GM18873 (cell line): Measurements from ENCODE around the gene MKNK2.
"Not testable (repeated sequence)": the region's sequence is repeated elsewhere in the genome, so short reads cannot be mapped to it uniquely, and the experiment has no call there.

Experiments
- ATAC-seq: cut with Tn5 transposase; IDR thresholded peaks from one replicate; pipeline ENCODE4 v1.9.1; 2021; ENCODE audit warnings: mild to moderate bottlenecking, moderate library complexity, moderate number of reproducible peaks; ENCODE audit not compliant: unreplicated experiment, low FRiP score

Gene MKNK2

DNA sequence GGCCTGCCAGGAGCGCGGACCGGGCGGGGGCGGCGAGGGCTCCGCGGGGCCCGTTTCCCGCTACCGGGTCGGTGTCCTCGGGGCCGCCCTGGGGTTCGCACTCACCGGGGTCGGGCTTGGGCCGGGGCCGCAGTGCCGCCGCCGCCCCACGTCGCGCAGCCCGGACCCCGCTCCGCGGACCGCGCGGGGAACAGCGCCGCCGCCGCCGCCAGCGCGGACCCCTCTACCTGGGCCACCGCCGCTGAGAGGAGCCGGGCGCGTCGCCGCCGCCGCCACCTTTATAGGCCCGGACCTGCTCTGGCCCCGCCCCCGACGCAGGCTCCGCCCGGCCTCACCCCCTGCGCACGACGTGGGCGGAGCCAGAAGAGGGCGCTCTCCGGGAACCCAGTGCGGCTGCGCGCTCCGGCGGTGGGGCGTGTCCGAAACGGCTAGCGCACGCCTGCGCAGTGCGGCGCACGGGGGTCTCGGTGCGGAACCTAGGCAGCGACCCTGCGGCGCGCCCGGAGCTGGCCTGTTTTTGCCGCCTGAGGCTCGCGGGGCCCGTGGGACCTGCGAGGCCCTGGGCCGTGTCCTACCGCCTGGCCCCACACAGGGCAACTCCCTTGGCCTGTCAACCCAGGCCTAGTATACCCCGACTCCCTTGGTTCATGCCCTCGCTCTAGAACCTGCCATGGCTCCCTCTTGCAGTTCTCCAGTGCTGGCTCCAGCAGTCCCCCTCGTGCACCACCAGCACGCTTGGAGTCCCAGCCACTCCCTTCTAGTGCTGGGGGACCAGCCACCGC, at the start of gene MKNK2:
Gene MKNK2, minus strand, starts transcription at position 254 of the 782 bp plus-strand sequence. CDS start 393 bp downstream, outside the sequence.
- ATAC-seq = peak; percentile 38

DNA sequence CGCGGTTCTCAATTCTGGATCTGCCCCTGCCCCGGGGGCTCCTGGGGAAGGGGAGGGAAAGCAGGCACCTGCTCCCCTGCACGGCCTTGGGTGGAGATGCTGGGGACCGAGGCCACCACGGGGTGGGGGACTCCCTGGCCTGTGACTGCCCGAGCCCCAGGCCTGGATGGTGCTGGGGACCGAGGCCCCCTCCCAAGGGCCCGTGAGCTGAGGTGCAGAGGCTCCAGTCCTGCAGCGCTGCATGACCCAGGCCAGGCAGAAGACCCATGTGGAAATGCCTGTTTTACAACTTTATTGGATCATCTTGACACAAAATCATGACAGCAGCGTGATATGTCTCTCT, 49.6 kb upstream of the MKNK2 start:
- no peak for ATAC-seq

DNA sequence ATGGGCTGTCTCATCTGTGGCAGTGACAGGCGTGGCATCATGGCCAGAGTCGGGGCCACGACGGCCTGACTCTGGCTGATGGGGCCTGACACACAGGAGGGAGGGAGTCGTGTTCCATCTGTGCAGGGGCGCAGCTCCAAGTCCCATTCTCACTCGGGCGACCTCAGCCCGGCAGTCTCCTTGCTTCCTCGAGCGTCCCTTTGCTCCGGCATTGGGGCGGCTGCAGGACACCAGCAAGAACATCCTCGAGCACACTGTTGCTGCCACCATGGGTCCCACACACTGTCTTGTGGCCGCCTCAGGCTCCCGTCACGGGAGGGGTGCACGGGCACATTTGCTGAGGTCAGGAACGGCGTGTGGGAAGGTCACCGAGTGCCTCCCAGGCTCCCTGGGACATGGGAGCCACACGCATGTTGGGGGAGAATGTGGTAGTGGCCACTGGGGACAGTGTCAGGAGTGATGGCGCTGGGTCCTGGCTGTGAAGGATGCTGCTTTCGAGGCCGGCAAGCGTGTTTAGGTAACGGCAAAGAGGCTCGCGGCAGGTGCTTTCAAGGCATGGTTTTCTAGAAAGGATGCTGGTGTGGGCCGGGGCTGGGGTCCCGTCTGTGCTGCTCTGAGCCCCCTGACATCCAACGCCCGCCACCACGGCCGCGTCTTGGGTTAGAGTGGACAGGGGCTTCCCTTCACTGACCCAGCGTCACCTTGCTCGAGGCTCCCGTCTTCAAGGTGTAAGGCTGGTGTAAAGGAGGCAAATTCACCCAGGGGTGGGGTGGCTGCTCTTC, 49.1 kb upstream of the MKNK2 start:
- no peak for ATAC-seq

GRCh38 chr19:2099054-2099501, 48.0 kb upstream of the MKNK2 start:
- no peak for ATAC-seq

DNA sequence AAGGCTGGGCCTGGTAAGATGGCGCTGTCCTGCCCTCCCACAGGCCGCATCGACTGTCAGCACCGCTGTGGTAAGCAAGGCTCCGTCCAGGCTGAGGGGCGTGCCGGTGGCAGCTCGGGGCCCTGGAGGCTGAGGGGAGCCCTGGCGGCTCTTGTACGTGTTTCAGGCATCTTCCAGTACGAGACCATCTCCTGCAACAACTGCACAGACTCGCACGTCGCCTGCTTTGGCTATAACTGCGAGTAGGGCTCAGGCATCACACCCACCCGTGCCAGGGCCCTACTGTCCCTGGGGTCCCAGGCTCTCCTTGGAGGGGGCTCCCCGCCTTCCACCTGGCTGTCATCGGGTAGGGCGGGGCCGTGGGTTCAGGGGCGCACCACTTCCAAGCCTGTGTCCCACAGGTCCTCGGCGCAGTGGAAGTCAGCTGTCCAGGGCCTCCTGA, 46.9 kb upstream of the MKNK2 start:
- ATAC-seq = no peak

- ATAC-seq = no peak
Observed at GRCh38 chr19:2097203-2097885, 46.3 kb upstream of the MKNK2 start.

DNA sequence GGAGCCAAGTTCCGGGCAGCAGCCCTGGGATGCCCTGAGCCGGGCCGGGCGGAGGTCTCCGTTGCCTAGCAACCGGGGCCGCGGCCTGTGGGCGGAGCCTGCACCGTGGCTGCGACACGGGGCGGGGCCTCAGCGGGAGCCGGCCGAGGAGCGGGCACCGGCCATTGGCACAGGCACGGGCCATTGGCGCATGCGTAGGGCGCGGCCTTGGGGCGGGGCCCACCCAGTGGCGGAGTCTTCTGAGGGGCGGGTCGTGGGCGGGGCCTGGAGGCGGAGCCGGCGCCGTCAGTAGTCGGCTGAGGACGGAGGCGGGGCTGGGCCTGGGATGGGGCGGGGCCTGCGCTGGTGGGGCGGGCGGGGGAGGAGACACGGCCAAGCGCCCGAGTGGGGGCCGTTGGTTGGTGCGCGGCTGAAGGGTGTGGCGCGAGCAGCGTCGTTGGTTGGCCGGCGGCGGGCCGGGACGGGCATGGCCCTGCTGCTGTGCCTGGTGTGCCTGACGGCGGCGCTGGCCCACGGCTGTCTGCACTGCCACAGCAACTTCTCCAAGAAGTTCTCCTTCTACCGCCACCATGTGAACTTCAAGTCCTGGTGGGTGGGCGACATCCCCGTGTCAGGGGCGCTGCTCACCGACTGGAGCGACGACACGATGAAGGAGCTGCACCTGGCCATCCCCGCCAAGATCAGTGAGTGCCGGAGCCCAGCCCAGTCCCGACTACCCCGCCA, 45.6 kb upstream of the MKNK2 start, which contains the start of gene IZUMO4:
Gene IZUMO4, plus strand, starts transcription at position 436 of the 723 bp plus-strand sequence. Its CDS starts 31 bp downstream, at position 467.
- peak; percentile 48 for ATAC-seq

DNA sequence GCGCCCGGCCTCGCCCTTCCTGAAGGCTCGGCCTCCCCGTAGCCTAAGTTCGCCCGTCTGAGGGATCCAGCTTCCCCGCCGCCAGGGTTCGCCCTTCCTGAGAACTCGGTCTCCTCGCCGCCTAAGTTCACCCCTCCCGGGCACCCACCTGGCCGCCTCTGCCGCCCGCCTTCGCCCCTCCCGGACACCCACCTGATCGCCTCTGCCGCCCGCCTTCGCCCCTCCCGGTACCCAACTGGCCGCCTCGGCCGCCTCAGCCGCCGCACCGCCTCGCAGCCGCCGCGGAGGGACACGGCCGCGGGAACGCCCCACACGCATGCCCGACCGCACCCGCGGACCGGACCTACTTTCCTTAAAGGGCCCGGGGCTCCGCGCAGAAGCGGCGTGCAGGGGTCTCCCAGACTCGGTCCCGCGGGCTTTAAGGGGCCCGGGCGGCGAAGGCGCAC, 45.0 kb upstream of the MKNK2 start, which contains the start of gene MOB3A:
Gene MOB3A, minus strand, starts transcription at position 293 of the 446 bp plus-strand sequence. CDS start 17,766 bp downstream, outside the sequence.
- ATAC-seq = peak; percentile 25

DNA sequence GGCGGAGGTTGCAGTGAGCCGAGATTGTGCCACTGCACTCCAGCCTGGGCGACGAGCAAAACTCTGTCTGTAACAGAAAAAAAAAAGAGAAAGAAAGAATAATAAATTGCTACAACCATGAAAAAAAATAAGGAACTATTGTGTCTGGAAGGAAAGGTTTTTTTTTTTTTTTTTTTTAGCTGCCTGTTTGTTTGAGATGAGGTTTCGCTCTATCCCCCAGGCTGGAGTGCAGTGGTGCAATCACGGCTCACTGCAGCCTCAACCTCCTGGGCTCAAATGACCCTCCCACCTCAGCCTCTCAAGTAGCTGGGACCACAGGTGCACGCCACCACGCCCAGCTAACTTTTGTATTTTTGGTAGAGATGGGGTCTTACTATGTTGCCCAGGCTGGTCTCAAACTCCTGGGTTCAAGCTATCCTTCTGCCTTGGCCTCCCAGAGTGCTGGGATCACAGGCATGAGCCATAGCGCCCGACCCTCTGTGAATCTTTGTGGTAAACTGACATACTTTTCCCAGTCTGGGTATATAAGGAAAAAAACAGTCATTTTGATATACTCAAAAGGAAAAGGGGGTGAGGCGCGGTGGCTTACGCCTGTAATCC, 41.0 kb upstream of the MKNK2 start:
- ATAC-seq = not testable (repeated sequence)

DNA sequence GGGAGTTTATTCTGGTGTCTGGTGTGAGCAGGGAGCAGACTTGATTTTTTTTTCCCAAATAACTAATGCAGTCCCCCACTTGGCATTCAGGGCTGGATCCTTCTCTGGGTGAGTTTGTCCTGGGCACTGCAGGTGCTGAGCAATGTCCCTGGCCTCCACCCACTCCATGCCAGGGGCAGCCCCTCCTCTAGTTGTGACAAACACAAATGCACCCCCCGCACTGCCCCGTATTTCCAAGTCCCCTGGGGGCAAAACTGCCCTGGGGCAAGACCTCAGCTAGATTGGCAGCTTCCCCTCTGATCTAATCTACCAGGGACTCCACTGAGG, 38.6 kb upstream of the MKNK2 start:
- ATAC-seq = no peak

- ATAC-seq = no peak
Observed at GRCh38 chr19:2089001-2089711, 38.1 kb upstream of the MKNK2 start.

GRCh38 chr19:2087621-2088100, 36.6 kb upstream of the MKNK2 start:
- ATAC-seq = peak; percentile 17

GRCh38 chr19:2086695-2087620, 35.9 kb upstream of the MKNK2 start:
- peak; percentile 22 for ATAC-seq

GRCh38 chr19:2084993-2085720, 34.1 kb upstream of the MKNK2 start:
- peak; percentile 39 for ATAC-seq

- no peak for ATAC-seq
Observed at GRCh38 chr19:2083174-2083854, 32.3 kb upstream of the MKNK2 start.

DNA sequence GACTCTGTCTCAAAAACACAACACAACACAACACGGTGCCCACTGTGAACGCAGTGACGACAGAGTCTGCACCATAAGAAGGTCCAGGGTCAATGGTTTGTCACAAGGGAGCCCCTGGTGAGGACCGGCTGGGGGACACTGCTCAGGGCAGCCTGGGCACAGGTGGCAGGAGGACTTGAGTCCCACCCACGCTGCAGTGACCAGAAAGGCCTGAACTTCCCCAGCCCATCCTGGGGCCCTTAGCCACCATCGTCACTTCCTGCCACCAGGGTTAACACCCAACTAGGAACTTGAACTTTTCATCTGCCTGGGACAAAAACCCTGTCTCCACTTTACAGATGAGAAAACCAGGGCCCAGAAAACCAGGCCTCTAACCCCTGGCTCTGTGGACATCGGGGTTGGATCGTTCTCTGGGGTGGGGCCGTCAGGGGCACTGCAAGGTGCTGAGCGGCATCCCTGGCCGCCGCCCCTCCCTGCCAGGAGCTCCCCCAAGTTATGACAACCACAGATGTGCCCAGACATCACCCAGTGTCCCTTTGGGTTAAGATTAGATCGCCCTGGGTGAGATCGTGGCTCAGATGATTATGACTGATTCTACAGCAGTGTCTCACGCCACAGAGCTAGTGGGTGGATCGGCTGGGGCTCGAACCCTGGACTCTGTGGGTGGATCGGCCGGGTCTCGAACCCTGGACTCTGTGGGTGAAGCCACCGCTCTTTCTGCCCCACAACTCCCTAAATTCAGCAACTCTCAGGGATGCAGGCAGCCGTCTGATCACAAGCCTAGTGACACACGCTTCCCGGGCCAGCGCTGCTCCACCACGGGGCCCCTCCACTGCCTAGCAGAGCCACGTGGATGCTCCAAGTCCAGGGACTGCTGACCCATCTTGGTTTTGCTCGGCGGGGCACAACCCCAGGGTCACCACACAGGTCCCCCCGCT, 31.1 kb upstream of the MKNK2 start:
- ATAC-seq = no peak
